Omental fat pad (tissue), 4 donors: ENCODE data around the gene ZNF506. TPM values are rescaled to one million over a fixed set of nuclear protein-coding genes. Genes with fewer than 3 reads are reported as not detected.
A peak's percentile ranks its signal among the peaks of the same experiment; 100 is the strongest.
"Not testable (repeated sequence)": the region's sequence is repeated elsewhere in the genome, so short reads cannot be mapped to it uniquely, and the experiment has no call there.

Source experiments
- ATAC-seq: fragments of 150-250 bp; one replicate; pipeline ENCODE4 v1.9.1; 2016; ENCODE audit warnings: mild to moderate bottlenecking, moderate library complexity; ENCODE audit not compliant: low FRiP score
- DNase-seq: peaks from one replicate; pipeline ENCODE4 v3.0.0-alpha.2; 2019; ENCODE audit warnings: low spot score
- total RNA-seq, 4 donors: library from RNA; depleted of rRNA; stranded (reverse); fragments of >200 nt; gene quantifications; one replicate each; pipeline ENCODE4 v1.1.0, GENCODE V29; 2016
- TF ChIP-seq, protein P1 (sequence below), 3 donors: fragments of 450-650 bp; IDR thresholded peaks; one replicate each; pipeline ENCODE4 v1.5.1; 2016 to 2017; ENCODE audit warnings: antibody characterized with exemption in 3 of 3, mild to moderate bottlenecking in 3 of 3, moderate library complexity in 2 of 3

ZNF506 gene
- total RNA-seq, result 10 to 100 TPM; 20.0 to 47.6 (median 24.0) TPM

DNA sequence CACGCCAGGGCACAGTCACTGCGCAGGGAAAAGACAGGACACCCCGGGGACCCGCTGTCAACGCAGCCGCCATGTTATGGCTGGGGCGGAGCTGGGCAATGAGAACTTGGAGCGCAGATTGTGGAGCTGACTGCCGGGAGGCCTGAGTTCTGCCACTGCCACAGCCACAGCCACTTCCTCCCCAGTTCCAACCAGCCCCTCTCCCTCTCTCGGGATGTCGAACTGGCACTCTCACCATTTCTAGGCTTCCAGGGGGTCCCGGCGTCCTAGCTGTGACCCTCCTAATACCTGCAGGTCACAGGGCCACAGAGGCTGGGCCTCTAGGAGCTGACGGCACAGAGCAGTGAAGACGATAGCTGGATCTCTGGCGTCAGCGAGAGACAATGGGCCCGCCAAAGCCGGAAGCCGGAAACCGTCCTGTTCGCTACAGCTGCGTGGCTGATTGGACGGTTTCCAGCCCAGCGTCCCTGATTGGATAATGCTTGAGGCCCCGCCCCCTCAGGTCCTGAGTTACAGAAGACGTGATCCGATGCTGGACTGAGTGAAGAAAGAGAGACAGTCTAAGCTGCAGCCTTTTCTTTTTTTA, at the start of gene ZNF506:
ZNF506 (minus strand) TSS at position 385 of the 586 bp plus-strand sequence; CDS start at position 238, 147 bp downstream.
- peak; percentile 99 for DNase-seq
- TF ChIP-seq, protein P1, sequence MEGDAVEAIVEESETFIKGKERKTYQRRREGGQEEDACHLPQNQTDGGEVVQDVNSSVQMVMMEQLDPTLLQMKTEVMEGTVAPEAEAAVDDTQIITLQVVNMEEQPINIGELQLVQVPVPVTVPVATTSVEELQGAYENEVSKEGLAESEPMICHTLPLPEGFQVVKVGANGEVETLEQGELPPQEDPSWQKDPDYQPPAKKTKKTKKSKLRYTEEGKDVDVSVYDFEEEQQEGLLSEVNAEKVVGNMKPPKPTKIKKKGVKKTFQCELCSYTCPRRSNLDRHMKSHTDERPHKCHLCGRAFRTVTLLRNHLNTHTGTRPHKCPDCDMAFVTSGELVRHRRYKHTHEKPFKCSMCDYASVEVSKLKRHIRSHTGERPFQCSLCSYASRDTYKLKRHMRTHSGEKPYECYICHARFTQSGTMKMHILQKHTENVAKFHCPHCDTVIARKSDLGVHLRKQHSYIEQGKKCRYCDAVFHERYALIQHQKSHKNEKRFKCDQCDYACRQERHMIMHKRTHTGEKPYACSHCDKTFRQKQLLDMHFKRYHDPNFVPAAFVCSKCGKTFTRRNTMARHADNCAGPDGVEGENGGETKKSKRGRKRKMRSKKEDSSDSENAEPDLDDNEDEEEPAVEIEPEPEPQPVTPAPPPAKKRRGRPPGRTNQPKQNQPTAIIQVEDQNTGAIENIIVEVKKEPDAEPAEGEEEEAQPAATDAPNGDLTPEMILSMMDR (IDR thresholded peaks at IDR 0.05), result no peak

DNA sequence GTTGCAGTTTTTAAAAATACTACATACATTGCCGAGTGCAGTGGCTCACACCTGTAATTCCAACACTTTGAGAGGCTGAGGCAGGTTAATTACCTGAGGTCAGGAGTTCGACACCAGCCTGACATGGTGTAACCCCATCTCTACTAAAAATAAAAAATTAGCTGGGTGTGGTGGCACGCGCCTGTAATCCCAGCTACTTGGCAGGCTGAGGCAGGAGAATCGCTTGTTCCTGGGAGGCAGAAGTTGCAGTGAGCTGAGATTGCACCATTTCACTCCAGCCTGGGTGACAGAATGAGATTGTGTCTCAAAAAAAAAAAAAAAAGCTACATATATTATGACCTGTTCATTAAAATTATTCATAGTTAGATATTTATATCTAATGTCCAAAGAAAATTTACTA, 48.5 kb upstream of the ZNF506 start:
- not testable (repeated sequence) for ATAC-seq

More for the DNA sequence above, at the start of gene ZNF506:
- peak; percentile 99 for ATAC-seq

DNA sequence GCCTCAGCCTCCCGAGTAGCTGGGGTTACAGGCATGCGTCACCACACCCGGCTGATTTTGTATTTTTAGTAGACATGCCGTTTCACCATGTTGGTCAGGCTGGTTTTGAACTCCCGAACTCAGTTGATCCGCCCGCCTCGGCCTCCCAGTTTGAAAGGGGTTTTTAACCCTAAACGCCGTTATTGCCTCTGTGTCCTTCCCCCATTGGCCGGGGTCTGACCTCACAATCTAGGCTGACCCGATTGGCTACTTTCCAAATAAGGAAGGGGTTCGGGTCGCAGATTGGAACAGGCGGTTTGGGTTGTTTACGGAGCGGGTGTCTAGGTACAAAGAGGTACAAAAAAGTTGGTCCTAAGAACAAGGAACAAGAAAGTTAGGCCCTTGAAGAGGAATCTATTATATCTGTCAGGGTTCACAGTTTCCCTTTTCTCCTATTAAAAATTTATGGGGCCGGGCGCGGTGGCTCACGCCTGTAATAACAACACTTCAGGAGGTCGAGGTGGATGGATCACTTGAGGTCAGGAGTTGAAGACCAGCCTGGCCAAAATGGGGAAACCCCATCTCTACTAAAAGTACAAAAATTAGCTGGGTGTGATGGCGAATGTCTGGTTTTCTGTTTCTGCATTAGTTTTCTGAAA, 45.2 kb upstream of the ZNF506 start:
- no peak for ATAC-seq
- DNase-seq, result no peak
- TF ChIP-seq, protein P1 (IDR thresholded peaks at IDR 0.05), result no peak

More for the DNA sequence above, 48.5 kb upstream of the ZNF506 start:
- DNase-seq, result not testable (repeated sequence)

DNA sequence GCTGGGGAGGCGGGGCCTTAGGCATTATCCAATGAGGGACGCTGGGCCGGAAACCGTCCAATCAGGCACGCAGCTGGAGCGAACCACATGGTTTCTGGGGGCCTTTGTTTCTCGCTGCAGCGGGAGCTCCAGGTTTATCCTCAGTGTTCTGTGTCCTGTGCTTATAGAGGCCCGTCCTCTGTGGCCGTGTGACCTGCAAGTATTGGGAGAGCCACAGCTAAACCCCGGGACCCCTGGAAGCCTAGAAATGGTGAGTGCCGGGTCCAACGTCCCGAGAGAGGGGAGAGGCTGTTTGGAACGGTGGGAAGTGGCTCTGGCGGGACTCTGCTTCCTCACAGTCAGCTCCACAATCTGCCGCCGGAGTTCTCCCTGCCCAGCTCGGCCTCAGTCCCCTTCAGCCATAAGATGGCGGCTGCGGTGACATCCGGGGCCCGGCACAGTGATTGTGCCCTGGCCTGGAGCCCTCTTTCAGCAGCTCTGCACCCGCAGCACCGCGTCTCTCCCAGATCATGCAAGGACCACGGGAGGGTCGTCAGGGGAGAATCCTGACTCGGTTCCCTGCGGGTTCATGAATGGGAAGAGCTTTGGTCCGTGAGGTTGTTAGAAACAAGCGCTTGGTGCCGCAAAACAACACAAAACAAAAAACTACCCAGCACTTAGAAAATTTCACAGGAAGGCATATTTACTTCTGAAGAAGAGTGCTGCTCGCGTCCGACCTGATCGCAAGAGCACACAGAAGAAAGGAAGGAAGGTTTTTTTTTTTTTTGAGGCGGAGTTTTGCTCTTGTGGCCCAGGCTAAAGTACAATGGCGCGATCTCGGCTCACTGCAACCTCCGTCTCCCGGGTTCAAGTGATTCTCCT, 44.4 kb upstream of the ZNF506 start, which contains the start of gene ZNF253:
ZNF253 (plus strand) TSS at position 133 of the 861 bp plus-strand sequence; CDS start at position 248, 115 bp downstream.
- ATAC-seq (peak; percentile 98), DNase-seq (peak; percentile 92)
- TF ChIP-seq, protein P1 (IDR thresholded peaks at IDR 0.05), result no peak

DNA sequence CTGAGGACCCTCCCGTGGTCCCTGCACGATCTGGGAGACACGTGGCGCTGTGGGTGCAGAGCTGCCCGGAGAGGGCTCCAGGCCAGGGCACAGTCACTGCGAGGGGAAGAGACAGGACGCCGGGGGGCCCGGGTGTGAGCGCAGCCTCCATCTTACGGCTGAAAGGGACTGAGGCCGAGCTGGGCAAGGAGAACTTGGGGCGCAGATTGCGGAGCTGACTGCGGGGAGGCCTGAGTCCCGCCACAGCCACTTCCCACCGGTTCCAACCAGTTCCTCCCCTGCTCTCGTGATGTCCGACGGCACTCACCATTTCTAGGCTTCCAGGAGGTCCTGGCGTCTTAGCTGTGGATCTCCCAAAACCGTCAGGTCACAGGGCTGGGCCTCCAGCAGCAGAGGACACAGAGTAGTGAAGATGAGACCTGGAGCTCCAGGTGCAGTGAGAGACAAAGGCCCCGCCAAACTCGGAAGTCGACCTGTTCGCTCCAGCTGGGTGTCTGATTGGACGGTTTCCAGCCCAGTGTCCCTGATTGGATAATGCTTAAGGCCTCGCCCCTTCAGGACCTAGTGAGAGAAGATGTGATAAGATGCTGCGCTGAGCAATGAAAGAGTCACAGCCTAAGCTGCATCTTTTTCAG, 39.3 kb upstream of the ZNF506 start:
- DNase-seq, result peak; percentile 54

DNA sequence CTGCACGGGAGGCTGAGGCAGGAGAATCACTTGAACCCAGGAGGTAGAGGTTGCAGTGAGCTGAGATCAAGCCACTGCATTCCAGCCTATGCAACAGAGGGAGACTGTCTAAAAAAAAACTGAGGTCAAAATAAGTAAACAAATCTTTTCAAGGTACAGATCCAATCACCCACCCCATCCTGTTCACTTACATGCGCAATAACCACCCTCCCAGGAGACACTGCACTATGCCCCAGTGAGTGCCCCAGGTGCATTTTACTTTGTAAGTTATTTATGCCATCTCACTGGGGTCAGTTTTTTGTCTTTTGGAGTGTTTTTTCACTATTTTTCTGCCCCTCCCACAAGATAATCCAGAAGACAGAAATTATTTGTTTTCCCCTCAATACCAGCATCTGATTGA, 37.2 kb upstream of the ZNF506 start:
- TF ChIP-seq, protein P1 (IDR thresholded peaks at IDR 0.05), result no peak
- ATAC-seq, result no peak
- no peak for DNase-seq

More for the DNA sequence above, 39.3 kb upstream of the ZNF506 start:
- TF ChIP-seq, protein P1 (IDR thresholded peaks at IDR 0.05), result no peak
- peak; percentile 72 for ATAC-seq

DNA sequence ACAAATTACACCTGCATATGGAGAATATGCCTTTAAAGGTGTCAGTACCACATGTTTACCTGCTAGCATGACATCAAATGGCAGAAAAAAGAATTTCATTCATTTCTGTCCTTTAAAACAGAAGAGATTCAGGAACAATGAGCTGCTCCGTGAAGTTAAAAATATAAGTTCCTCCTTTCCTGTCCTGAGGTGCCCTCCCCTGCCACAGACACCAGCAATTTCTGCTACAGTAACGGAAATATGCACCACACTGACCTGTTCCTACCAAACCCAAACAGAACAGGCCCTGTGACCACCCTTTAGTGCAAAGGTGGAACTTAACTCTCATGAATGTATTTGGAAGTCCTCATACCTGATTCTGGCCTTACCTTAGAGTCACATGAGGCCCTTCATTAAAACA, 30.2 kb upstream of the ZNF506 start:
- ATAC-seq, DNase-seq: not testable (repeated sequence)
